OCI-LY7 (cell line): Measurements from ENCODE around the gene GRM1. TPM values are rescaled to one million over a fixed set of nuclear protein-coding genes. Genes with fewer than 3 reads are reported as not detected.

Experiments
- BruUV-seq: library from RNA; stranded (reverse); fragments of 400-500 nt; replicated peaks from 2 replicates; lab custom pipeline; 2021; lab: Mats Ljungman, UMichigan
- CTCF ChIA-PET: fragments of 300-600 bp; sonication (Branson Sonifier 250); formaldehyde crosslinking; loops from one replicate; lab custom pipeline; 2022; ENCODE audit warnings: antibody characterized with exemption; ENCODE audit not compliant: unreplicated experiment; lab: Charles Lee
- POLR2A ChIA-PET: fragments of 300-600 bp; sonication (Branson Sonifier 250); formaldehyde crosslinking; loops from one replicate; lab custom pipeline; 2022; ENCODE audit warnings: antibody characterized with exemption; lab: Charles Lee
- DNase-seq: peaks from one replicate; pipeline ENCODE4 v3.0.0-alpha.2; 2015; ENCODE audit warnings: low spot score
- H2AFZ ChIP-seq: fragments of 200-600 bp; sonication (generic), shearing (Covaris generic); 2 replicates; pipeline ENCODE4 v1.6.1; 2014; ENCODE audit warnings: mild to moderate bottlenecking, antibody characterized with exemption, low read length, moderate library complexity
- H3K27ac ChIP-seq: fragments of 200-600 bp; sonication (generic); 2 replicates; pipeline ENCODE4 v1.5.1; 2014; ENCODE audit warnings: mixed run types, low read depth, mild to moderate bottlenecking, moderate library complexity, low read length, inconsistent platforms; ENCODE audit not compliant: poor library complexity, severe bottlenecking
- H3K36me3 ChIP-seq: fragments of 200-600 bp; sonication (generic); 2 replicates; pipeline ENCODE4 v1.6.1; 2014; ENCODE audit warnings: mild to moderate bottlenecking, antibody characterized with exemption, low read length, moderate library complexity, mixed read lengths; ENCODE audit not compliant: insufficient read depth
- H3K4me1 ChIP-seq: fragments of 200-600 bp; sonication (generic); 2 replicates; pipeline ENCODE4 v1.5.1; 2014; ENCODE audit warnings: mild to moderate bottlenecking, low read length; ENCODE audit not compliant: insufficient read depth, poor library complexity, severe bottlenecking
- H3K4me2 ChIP-seq: fragments of 200-600 bp; sonication (generic); 2 replicates; pipeline ENCODE4 v1.6.1; 2014; ENCODE audit warnings: mild to moderate bottlenecking, low read length
- H3K4me3 ChIP-seq: fragments of 200-600 bp; sonication (generic); 2 replicates; pipeline ENCODE4 v1.5.1; 2014; ENCODE audit warnings: mild to moderate bottlenecking, low read depth, low read length; ENCODE audit not compliant: poor library complexity, severe bottlenecking
- H3K79me2 ChIP-seq: fragments of 200-600 bp; sonication (generic); 2 replicates; pipeline ENCODE4 v1.6.1; 2016; ENCODE audit warnings: low read depth, mild to moderate bottlenecking, low read length, moderate library complexity, mixed read lengths; ENCODE audit not compliant: insufficient read depth
- H3K9me2 ChIP-seq: fragments of 200-600 bp; sonication (generic); 2 replicates; pipeline ENCODE4 v1.6.1; 2016; ENCODE audit warnings: mild to moderate bottlenecking, low read length, mixed read lengths; ENCODE audit not compliant: insufficient read depth
- H3K9me3 ChIP-seq: fragments of 200-600 bp; sonication (generic); 2 replicates; pipeline ENCODE4 v1.6.1; 2014; ENCODE audit warnings: mild to moderate bottlenecking, mixed run types, low read length, mixed read lengths
- H4K20me1 ChIP-seq: fragments of 200-600 bp; sonication (generic); 2 replicates; pipeline ENCODE4 v1.6.1; 2014; ENCODE audit warnings: mild to moderate bottlenecking, antibody characterized with exemption, low read length, moderate library complexity, mixed read lengths; ENCODE audit not compliant: insufficient read depth
- EZH2phosphoT487 ChIP-seq: fragments of 200-600 bp; sonication (generic); IDR thresholded peaks from 2 replicates; pipeline ENCODE4 v1.6.1; 2018; ENCODE audit warnings: low read depth, borderline replicate concordance, mild to moderate bottlenecking, mixed run types, antibody characterized with exemption, low read length, moderate library complexity, mixed read lengths
- intact Hi-C: fragments of 100-400 bp; cut with micrococcal nuclease; formaldehyde crosslinking; loops from one replicate; pipeline ENCODE4 v1.10.0; 2022; ENCODE audit not compliant: unreplicated experiment
- total RNA-seq, 2 experiments: library from RNA; depleted of rRNA in 1 of 2; stranded (reverse); fragments of >200 nt in 1 of 2; shearing (Covaris generic) in 1 of 2; gene quantifications; 2 replicates each; pipeline ENCODE4 v1.2.3, GENCODE V29; 2014 to 2022
- TF ChIP-seq, protein P1 (sequence below): fragments of 200-600 bp; sonication (generic); conservative IDR thresholded peaks from 2 replicates; pipeline ENCODE4 v1.5.1; 2014; ENCODE audit warnings: mild to moderate bottlenecking, antibody characterized with exemption, low read length, moderate library complexity, mixed read lengths

Gene GRM1
- total RNA-seq, 2 experiments from 2014 or later = not detected

DNA sequence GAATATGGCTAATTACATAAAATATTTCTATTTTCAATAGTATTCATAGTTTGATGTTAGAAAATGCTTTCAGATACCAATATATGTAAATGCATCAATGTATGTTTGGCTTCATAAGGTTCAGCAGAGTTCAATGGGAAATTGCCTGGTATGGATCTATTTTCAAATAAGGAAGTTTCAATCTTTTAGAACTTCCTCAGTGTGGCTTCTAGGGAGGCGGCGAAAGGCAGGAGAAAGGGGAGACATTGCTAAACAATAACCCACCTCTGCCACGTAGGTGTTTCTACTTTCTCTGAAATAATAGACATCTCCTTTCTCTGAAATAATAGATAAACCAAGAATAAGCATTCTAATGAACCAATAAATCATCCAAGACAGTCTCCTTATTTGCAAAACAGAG lies 277.1 kb downstream of the GRM1 start:
- CTCF ChIA-PET = no interaction called here
- Histone ChIP-seq H3K4me2 (no peak overlapping the region), H3K36me3 (no peaks in the 10 kb centered on the region), H3K9me3 (no peaks in the 10 kb centered on the region), H3K79me2 (no peaks in the 10 kb centered on the region), H3K4me1 (no peaks in the 10 kb centered on the region), H3K9me2 (no peaks in the 10 kb centered on the region), H3K4me3 (no peak overlapping the region), H4K20me1 (no peaks in the 10 kb centered on the region), H2AFZ (no peak overlapping the region), H3K27ac (no peak overlapping the region)
- DNase-seq = no peak
- POLR2A ChIA-PET = no interaction called here
- TF ChIP-seq, protein P1, sequence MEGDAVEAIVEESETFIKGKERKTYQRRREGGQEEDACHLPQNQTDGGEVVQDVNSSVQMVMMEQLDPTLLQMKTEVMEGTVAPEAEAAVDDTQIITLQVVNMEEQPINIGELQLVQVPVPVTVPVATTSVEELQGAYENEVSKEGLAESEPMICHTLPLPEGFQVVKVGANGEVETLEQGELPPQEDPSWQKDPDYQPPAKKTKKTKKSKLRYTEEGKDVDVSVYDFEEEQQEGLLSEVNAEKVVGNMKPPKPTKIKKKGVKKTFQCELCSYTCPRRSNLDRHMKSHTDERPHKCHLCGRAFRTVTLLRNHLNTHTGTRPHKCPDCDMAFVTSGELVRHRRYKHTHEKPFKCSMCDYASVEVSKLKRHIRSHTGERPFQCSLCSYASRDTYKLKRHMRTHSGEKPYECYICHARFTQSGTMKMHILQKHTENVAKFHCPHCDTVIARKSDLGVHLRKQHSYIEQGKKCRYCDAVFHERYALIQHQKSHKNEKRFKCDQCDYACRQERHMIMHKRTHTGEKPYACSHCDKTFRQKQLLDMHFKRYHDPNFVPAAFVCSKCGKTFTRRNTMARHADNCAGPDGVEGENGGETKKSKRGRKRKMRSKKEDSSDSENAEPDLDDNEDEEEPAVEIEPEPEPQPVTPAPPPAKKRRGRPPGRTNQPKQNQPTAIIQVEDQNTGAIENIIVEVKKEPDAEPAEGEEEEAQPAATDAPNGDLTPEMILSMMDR = no peak
- intact Hi-C loops = no loop called here
- BruUV-seq = no TSS peak

DNA sequence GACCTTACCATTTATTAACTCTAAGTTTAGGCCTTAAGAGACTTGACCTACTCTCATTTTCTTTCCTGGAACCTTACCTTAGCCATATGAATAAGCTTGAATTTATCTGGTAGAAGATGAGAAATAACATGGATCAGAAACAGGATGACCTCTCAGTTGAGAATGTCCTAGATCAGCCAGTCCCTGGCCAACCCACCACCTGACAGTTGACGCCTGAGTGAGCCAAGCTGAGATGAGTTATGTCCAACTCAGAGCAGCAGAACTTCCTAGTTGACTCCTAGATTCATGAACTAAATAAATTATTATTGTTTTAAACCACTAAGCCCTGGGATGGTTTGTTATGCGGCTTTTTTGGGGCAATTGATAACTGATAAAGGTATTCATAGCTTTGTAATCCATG lies 281.8 kb downstream of the GRM1 start:
- Histone ChIP-seq H3K9me2 (no peaks in the 10 kb centered on the region), H3K4me3 (no peak overlapping the region), H3K36me3 (no peaks in the 10 kb centered on the region), H2AFZ (no peak overlapping the region), H3K9me3 (no peaks in the 10 kb centered on the region), H3K27ac (no peak overlapping the region), H3K4me2 (no peak overlapping the region), H3K79me2 (no peaks in the 10 kb centered on the region), H4K20me1 (no peaks in the 10 kb centered on the region), H3K4me1 (no peaks in the 10 kb centered on the region)
- ChIA-PET POLR2A (no interaction called here), CTCF (no interaction called here)
- BruUV-seq = no TSS peak
- TF ChIP-seq, protein P1 = no peak
- TF ChIP-seq EZH2phosphoT487 = no peak
- intact Hi-C loops = no loop called here
- DNase-seq = no peak

GRCh38 chr6:146311079-146311478 lies 282.2 kb downstream of the GRM1 start:
- no peak overlapping the region for H3K4me3 ChIP-seq
- intact Hi-C loops = no loop called here
- no peak for TF ChIP-seq EZH2phosphoT487
- TF ChIP-seq, protein P1 = no peak
- DNase-seq = no peak
- H3K4me1 ChIP-seq = no peaks in the 10 kb centered on the region
- ChIA-PET POLR2A (no interaction called here), CTCF (no interaction called here)
- H3K79me2 ChIP-seq = no peaks in the 10 kb centered on the region
- no peaks in the 10 kb centered on the region for H3K9me2 ChIP-seq
- no peaks in the 10 kb centered on the region for H3K36me3 ChIP-seq
- no TSS peak for BruUV-seq
- no peak overlapping the region for H3K27ac ChIP-seq
- no peaks in the 10 kb centered on the region for H3K9me3 ChIP-seq
- no peak overlapping the region for H3K4me2 ChIP-seq
- H2AFZ ChIP-seq = no peak overlapping the region
- no peaks in the 10 kb centered on the region for H4K20me1 ChIP-seq
